Nucleus accumbens (tissue), 56 donors: ENCODE data around the gene PLCL2.

ENCODE experiments used
- DNase-seq, 56 donors: peaks; one replicate each; lab custom pipeline; 2025; lab: John Stamatoyannopoulos, UW

Gene PLCL2

DNA sequence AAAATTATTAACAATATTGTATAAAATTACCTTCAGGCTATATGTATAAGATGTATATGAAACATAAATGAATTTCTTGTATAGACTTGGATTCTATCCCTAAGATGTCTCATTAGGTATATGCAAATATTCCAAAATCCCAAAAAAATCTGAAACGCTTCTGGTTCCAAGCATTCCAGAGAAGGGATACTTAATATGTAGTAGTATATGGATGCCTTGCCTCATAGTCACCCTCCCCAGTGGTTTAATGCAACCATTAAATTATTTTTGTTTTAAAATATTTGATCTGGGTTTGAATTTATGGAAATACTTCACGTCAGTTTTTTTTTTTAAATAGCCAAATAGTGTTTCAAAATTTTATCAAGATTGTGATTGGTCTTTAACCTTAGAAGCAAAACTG, 27.2 kb downstream of the PLCL2 start:
- DNase-seq, result no peak

DNA sequence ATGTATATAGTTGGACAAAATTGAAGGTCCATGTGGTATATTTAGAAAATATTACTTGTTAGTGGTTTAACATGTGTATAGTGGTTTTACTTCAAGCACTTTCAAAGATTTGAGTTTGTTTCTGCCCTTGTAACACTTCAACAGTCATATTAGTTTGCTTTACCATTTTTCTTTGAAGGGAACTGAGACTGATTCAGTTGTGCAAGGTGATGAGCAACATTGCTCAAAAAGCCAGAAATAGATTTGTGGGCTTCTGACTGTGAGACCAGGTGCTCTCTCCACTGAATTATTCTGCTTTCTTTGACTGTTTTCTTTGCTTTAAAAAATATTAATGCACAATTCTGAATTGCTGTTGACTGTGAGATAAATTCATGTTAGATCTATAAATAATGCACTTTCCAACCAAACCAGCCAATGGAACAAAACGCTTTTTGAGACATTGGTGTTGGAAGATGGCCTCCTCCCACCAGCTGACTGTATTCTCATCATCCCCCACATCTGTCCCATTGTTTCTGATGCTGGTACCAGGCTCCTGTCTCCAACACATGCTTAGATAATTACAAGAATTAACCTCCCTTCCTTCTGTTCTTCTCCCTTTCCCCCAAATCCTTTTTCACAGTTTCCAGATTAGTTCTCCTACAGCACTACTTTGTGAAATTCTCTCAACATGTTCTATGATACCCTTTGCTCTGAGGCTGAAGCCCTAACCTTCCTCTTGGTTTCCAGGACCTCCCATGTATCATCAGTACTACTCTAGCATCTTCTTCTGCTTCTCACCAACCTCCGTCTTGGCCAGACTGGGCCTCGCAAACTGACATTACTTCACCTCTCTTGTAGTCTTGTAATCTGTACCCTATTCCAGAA, 27.9 kb downstream of the PLCL2 start:
- no peak for DNase-seq

DNA sequence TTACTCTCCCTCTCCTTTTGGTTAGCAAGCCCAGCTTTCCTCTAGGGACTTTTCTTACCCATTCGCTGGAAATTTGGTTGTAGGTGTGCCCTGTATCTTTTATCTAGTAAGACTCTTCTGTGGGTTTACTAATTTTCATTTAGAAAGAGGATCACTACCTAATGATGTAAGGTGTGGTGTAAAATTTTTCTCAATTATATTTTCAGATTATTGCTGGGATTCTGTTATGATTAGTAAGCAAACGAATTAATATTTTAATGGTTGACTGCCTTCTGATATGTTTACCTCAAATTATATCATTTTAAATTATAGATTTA, 28.5 kb downstream of the PLCL2 start:
- no peak for DNase-seq

DNA sequence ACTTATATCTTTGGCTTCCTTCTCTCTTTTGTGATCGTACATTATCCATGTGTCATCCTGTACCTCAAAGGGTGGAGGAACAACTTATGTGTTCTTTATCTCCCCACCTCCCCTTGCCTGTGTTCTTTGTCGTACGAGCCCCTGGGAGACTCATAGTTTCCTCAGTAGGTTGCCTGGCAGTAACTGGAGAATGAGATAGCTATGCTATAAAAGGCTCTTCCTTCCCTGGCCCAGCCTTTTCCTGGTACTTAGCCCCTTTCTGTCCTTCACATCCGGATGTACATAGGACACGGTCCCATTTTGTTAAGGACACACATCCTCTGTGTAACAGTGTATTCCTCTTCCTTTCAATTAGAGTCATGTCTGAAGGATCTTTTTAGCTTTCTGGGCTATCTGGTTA, 32.1 kb downstream of the PLCL2 start:
- DNase-seq, result no peak

DNA sequence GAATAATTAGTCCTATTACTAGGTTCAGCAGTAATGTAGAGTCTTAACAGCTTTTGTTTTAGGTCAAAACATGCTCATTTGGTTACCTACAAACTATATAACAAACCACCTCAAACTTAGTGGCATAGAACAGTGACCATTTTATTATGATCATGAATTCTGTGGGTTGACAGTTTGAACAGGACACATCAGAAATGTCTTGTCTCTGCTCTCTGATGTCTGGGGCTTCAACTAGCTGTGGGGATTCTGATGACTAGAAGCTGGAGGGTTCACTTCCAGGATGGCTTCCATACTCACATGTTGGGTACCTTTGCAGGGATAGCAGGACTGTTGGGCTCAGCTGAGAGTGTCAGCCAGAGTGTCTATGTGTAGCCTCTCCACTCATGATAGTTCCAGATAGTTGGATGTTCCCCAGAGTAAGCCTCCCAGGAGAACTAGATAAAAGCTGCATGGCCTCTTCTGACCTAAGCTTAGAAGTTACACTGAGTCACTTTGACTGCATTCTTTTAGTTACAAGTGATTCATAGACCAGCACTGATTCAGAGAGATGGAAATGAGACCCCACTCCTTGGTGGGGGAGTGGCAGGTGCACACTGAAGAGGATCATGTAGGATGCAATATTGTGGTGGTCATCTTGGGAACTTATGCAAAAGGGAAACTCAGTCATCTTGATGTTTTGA, 32.6 kb downstream of the PLCL2 start:
- DNase-seq, result no peak

DNA sequence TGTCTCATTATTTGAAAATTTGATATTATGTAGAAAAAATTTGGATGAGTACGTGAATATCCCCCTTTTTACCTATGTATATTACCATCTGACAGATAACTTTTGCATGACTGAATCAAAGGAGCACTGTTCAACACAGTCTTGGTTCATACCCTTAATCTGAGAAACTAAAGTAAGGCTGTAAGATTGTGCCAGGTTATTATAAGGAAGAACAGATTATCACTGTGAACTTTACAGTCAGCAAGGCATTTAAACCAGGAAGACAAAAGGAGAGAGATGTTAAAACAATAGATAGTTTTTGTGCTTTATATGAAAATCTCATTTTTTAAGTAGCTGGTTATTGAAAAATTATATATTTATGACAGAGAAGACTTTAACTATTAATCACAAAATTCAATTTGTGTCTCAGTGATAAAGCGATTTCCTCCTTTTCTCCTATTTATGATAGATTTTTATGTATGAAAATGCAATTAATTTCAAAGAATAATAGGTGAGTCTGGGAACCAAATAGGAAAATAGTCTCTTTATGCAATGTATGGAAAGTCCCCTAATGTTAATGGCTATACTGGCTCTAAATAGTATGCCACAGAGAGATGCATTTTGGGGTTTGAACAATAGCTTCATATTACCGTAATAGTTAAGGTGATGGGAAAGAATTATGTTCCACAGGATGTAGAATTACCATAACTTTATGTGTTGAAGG, 33.4 kb downstream of the PLCL2 start:
- DNase-seq, result no peak

DNA sequence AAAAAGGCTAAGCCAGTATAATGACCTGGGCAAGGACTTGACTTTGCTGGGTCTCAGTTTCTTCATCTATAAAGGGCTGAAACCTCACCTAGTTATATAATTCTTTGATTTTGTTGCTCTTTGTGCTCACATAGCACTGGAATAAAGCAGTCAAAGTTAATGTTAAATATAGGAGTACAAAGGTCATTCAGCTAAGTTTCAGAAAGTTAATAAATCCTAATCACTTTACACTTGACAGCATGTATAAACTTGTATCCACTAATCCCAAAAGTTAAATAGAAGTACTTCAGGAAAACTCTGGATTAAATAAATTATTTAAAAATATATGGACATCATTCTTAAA, 33.9 kb downstream of the PLCL2 start:
- DNase-seq, result no peak

DNA sequence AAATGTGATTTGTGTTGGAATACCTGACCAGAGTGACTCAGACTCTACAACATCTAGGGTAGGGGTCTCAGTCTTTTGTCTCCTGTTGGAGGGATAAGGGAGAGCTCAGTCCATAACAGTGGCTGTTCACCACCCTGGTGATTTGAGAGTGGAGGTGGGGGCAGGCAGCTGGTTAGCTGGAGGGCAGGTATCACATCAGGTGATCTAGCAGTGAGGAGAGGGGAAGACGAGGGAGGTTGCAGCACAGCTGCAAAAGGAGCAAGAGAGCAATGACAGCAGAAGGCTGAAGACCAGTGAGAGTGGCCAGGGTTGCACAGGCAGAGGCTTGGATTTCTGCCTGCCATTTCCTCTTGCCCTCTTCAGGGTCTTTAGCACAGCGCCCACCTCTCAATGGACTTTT, 38.4 kb downstream of the PLCL2 start:
- DNase-seq, result no peak

DNA sequence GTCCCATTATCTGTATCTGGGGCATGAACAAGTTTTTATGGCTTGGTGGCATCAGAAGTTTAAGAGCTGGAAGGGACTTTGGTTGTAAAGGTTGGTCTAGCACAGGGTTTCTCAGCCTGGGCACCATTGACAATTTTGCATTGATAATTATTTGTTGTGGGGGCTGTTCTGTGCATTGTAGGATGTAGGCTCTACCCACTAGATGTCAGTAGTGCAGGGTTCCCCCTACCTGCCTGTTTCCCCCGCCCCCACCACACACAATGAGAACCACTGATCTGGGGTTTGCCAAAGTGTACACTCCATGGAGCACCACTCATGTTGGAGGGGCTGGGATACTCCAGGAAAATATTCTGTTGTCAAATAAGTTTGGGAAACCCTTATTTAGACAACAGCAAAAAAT, 42.7 kb downstream of the PLCL2 start:
- no peak for DNase-seq

DNA sequence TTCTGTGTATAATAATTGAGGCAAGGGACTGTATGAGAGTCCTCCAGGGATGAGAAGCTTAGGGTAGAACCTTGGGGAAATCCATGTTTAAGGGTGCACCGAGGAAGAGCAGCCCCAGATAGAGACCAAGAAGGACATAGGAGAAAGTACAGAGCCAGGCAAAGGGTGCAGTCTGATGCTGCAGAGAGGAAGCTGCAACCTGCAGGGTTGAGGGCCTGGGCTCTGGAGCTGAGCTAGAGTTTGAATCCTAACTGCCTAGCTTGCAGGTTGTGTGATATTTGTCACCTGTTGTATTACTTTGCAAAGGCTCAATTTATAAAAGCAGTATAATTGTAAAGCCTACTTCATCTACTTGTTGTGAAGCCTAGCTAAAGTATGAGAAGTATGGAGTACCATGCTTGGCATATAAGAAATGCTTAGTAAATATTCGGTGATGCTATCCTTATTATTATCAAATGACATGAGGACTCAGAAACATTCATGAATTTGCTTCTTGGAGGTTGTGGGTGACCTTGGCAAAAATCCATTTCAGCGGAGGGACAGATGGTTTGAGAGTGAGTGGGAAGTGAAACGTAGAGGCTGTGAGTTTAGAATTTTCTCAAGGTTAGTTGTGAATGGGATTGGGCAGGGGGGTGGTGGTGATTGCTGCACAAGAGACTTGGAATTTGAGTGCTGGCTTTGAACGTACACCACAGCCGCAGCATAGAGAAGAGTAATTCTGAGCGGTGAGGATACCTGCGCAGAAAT, 43.8 kb downstream of the PLCL2 start:
- DNase-seq, result no peak

DNA sequence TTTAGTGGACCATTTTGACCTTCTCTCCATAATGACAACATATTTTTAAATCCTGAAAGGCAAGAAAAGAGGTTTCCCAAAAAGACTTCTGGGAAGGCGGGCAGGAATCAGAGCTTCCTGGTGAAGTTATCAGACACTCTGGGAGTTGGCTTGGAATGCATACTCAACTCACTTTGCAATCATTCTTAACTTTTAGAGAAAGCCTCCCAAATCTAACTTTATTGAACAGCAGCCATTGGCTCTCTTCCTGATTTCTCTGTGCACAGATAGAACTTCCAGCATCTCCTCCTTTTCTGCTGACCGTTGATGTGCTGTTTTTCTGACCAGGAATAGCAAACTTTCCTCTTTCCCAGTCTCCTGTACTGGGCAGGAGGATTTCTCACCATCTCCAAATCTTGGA, 44.6 kb downstream of the PLCL2 start:
- no peak for DNase-seq

DNA sequence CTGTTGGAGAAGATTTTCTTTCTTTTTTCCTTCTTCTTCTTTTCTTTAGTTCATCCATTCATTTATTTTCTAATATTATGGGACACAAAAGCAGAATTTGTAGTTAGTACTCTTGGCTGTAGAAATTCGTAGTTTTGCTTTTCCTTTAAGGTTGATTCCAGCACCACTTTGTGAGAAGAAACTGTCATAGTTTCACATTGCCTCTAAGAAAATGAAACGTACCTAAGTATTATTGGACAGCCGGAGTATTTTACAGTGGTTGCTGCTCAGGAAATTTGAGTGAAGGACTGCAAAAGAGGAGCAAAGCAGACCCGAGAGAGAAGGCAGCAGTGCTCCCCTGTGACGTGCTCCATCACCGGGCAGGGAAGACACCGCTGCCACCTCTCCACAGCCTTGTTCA, 48.1 kb downstream of the PLCL2 start:
- DNase-seq, result no peak

DNA sequence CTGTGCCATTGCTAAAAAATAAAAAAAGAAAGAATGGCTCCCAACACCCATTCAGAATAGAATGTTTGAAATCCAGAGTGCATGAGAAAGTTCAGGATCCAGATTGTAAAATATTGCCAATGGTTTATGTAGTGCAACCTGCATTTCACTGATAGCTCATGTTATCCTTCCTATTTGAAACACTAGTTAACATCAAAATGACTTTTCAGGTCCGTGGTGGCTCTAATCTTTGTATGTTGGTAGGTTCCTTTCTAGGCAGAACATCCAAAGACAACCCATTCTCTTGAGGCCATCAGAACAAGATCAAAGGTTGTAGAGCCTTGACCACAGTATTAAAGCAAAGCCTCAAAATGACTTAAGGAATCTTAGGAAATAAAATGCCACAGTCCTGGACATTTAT, 51.0 kb downstream of the PLCL2 start:
- DNase-seq, result no peak

DNA sequence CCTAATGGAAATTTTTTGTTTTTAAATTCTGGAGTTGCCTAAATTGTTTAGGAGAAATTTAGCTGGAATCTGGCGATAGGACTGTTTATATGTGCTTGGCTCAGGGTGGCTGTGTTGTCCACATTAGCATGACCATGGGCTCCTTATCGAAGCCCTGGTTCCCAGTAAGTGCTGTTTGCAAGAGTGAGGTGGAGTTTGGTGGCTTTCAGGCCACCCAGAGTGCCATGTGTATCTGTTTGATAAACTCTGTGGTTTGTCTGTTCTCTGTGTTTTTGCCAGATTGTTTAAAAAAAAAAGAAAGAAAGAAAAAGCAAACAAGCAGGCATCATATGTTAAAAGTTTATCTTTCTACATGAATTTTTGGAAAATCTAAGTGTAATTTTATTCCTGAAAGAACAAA, 51.5 kb downstream of the PLCL2 start:
- DNase-seq, result no peak

DNA sequence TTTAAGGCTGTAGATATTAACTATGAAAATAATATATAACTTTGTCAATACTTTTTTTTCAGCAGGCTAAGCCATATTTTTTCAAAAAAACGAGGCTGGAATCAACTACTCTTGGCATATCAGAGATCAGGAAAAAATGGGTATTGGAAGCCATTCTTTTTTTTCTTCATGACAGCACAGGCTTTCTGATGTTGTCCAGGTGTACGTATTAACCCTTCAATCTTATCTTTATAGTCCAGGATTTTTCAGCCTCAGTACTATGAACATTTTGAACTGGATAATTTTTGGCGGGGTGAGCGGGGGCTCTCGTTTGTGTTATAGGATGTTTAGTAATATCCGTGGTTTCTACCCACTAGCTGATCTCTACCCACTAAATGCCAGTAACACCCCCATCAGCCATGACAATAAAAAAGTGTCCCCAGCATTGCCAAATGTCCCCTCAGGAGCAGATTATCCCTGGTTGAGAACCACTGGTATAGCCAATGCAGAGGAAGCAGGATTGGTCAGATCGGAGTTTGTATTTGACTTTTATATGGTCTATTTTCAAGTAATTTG, 52.0 kb downstream of the PLCL2 start:
- DNase-seq, result no peak

DNA sequence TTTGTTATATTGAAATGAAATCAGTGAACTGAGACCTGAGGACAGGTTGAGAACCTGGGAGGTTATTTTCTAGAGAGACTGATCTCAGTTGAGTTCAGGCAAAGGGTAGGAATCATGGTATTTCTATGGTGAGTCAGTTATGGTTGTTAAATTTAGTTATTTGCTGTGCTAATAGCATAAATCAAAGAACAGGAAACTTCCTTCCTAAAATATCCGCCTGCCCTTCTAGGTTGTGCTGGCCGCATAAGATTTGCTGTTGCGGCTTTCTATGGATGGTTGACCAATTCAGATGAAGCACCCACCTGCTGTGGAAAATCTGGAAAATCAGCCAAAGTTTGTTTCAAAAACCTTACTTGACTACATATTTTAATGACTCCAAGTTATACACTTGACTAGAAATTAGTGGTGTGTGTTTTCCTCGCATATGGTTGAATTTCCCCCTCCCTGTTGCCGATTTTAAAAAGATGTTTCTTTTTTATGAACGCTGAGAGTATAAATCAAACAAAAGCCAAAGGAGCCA, 52.6 kb downstream of the PLCL2 start:
- DNase-seq, result no peak

DNA sequence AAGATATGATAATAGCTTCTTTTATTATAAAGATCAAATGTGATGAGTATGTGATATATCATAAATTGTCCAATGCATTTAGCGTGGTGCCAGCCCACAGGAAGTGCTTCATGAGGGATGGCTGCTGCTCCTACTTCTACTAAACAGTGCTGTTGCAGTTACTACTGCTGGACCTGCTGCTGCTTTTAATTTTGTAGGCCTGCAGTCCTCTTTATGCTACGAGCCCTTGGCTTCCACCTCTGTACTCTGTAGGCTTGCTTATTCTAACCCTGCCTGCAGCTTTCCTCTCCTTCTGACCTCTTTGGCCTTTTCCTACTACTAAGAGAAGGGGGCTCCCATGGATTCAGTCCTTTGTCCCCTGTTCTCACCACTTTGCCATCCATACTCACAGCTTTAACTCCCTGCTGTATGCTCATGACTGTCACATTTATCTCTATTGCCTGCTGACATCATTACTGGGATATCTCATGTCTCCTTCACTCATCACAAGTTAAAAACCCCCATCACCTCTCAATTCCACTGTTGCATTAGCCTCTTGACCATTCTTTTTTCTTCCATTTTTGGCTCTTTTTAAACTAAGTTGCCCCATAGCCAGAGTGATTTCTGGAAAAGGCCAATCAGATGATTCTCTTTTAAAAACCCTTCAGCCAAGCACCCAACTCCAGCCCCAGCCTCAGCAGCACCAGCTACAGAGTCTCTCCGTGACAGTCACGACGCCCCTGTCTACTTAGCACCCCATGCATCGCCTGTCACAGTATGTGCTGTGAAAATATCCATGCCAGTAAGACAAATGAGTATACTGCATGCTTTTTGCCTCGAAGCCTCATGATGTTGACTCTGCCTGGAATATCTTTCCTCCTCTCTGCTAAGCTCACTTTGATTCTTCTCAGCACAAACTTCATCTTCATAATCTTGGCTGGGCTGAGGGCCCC, 56.3 kb downstream of the PLCL2 start:
- DNase-seq, result no peak

DNA sequence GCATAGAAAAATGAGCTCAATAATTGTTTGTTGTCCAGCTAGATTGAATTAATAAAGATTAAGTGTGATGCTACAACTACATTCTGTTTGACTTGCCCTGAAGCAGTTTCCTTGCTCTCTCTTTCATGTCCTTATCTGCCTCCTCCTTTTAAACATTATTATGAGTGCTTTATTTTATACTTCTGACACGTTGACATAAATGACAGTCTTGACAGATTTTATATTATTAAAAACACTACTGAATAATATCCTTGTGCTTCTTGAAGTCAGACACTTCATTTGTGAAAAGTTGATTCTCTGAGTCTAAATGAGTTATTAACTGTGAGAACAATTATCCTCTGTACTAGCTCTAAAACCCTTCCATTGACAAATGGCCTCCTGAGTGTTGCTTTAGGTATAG, 58.2 kb downstream of the PLCL2 start:
- DNase-seq, result no peak

DNA sequence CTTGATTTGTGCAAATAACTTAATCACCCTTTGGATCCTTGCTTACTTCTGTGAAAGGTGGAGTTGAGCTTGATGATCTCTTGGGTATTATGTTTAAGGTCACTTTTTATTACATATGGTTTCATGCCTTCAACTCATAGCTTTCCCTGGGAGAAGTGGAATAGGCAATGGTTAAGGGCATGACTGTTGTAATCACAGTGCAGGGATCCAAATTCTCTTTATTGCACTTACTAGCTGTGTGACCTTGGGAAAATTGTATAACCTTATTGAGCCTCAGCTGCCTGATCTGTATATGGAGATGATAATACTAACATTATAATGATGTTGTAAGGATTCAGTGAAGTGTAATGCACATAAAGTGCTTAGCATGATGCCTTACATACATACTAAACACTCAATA, 59.1 kb downstream of the PLCL2 start:
- no peak for DNase-seq

DNA sequence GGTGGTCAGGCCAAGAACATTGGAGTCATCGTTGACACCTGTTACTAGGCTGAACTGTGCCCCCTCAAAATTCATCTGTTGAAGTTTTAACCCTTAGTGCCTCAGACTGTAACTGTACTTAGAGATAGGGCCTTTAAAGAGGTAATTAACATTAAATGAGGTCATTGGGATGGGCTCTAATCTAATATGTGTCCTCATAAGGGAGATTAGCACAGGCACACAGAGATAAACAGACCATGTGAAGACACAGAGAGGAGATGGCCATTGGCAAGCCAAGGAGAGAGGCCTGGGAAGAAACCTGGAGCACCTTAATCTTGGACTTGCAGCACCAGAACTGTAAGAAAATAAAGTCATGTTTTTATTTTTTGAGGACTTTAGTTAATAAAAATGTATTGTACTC, 59.6 kb downstream of the PLCL2 start:
- DNase-seq, result no peak
